MCF 10A (cell line): ENCODE results near the gene PKD1. TPM values are rescaled to one million over a fixed set of nuclear protein-coding genes. Genes with fewer than 3 reads are reported as not detected.
A peak's percentile ranks its signal among the peaks of the same experiment; 100 is the strongest.
"Not testable (repeated sequence)": the region's sequence is repeated elsewhere in the genome, so short reads cannot be mapped to it uniquely, and the experiment has no call there.

Experiments used
- BruUV-seq: library from RNA; stranded (reverse); fragments of 400-500 nt; replicated peaks from 2 replicates; lab custom pipeline; 2021; lab: Mats Ljungman, UMichigan
- CTCF ChIA-PET: fragments of 300-600 bp; sonication (Branson Sonifier 250); formaldehyde crosslinking; extraction: SDS; loops from one replicate; lab custom pipeline; 2021; ENCODE audit warnings: antibody characterized with exemption, inconsistent platforms; lab: Yijun Ruan, JAX
- POLR2A ChIA-PET: fragments of 300-600, 350-650 bp; sonication (Branson Sonifier 250); formaldehyde crosslinking; extraction: SDS; loops from one replicate; lab custom pipeline; 2020; ENCODE audit warnings: antibody characterized with exemption, inconsistent platforms; lab: Yijun Ruan, JAX
- DNase-seq: peaks from one replicate; pipeline ENCODE4 v3.0.0-alpha.2; 2018; ENCODE audit not compliant: unreplicated experiment
- H3K27ac Mint-ChIP-seq: one replicate; pipeline ENCODE4 v1.8.0; 2022; ENCODE audit warnings: mild to moderate bottlenecking, low read depth, mixed read lengths; ENCODE audit not compliant: unreplicated experiment
- H3K27me3 Mint-ChIP-seq: one replicate; pipeline ENCODE4 v1.8.0; 2022; ENCODE audit warnings: mixed read lengths; ENCODE audit not compliant: insufficient read depth, unreplicated experiment
- H3K36me3 Mint-ChIP-seq: one replicate; pipeline ENCODE4 v1.8.0; 2022; ENCODE audit warnings: mild to moderate bottlenecking, moderate library complexity, mixed read lengths; ENCODE audit not compliant: insufficient read depth, unreplicated experiment
- H3K4me1 Mint-ChIP-seq: one replicate; pipeline ENCODE4 v1.8.0; 2022; ENCODE audit warnings: mixed read lengths; ENCODE audit not compliant: insufficient read depth, unreplicated experiment
- H3K4me3 Mint-ChIP-seq: one replicate; pipeline ENCODE4 v1.8.0; 2022; ENCODE audit warnings: mild to moderate bottlenecking, moderate library complexity, mixed read lengths; ENCODE audit not compliant: unreplicated experiment
- H3K9me3 Mint-ChIP-seq: one replicate; pipeline ENCODE4 v1.8.0; 2022; ENCODE audit warnings: mixed read lengths; ENCODE audit not compliant: unreplicated experiment
- intact Hi-C: fragments of 100-400 bp; cut with micrococcal nuclease; formaldehyde crosslinking; loops from 2 replicates; pipeline ENCODE4 v1.14.1; 2022
- total RNA-seq: library from RNA; stranded (reverse); gene quantifications from 2 replicates; pipeline ENCODE4 v1.2.3, GENCODE V29; 2022

The PKD1 gene
- total RNA-seq, 1 experiment from 2014 or later = 187 TPM

- H3K4me3 Mint-ChIP-seq = peak overlapping the region; percentile 70
- H3K27me3 Mint-ChIP-seq, CTCF ChIA-PET, H3K36me3 Mint-ChIP-seq, intact Hi-C loops, BruUV-seq, POLR2A ChIA-PET, H3K9me3 Mint-ChIP-seq: not testable (repeated sequence)
- peak; percentile 63 for DNase-seq
- peak overlapping the region; percentile 75 for H3K27ac Mint-ChIP-seq
- peaks cover 21% of the 10 kb centered on the region for H3K4me1 Mint-ChIP-seq
Measured at GRCh38 chr16:2129251-2129650, 6.4 kb downstream of the PKD1 start.

GRCh38 chr16:2127630-2128280 is 7.9 kb downstream of the PKD1 start:
- H3K4me3 Mint-ChIP-seq, POLR2A ChIA-PET, intact Hi-C loops, H3K36me3 Mint-ChIP-seq, H3K27me3 Mint-ChIP-seq, H3K9me3 Mint-ChIP-seq, BruUV-seq: not testable (repeated sequence)
- peak overlapping the region; percentile 75 for H3K27ac Mint-ChIP-seq
- peaks cover 21% of the 10 kb centered on the region for H3K4me1 Mint-ChIP-seq
- peak; percentile 64 for DNase-seq
- CTCF ChIA-PET = interaction anchor here (0.6 to 0.7 kb wide), 2 partner anchors 14 to 81 kb away, joined by 3 read pairs; no protein-coding TSS in a partner anchor

DNA sequence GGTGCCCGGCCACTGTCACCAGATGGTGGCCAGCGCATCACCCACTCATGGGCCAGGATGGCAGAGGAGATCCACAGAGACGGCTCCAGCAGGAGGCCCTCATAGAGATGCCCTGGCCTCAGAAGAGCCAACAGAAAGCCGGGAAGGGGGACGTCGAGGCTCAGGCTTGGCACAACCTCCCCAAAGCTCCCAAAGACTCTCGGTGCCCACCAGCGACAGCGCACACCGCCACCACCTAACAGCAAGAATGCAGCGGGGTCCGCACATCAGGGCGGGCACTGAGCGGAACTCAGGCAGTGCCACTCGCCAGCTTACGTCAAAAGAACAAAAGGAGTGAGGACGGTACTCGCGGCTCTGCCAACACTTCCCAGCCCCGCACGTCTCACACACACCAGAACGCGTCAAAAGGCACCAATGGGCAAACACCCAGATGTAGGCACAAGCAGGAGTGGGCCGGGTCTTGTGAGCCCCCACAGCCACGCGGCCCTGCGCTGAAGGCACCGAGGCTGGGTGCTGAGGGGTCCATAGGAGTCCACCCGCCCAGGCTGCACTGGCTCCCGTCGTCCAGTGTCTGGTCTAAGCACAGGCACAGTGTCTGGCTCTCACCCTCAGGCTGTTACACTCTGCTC is 8.7 kb downstream of the PKD1 start:
- ChIA-PET POLR2A (interaction anchor here (3.2 kb wide), 1 partner anchor 27 kb away, joined by 12 read pairs; the partner anchor contains the start of gene TRAF7), CTCF (interaction anchor here (0.6 to 0.7 kb wide), 4 partner anchors 9 to 80 kb away, joined by 3 to 5 read pairs (median 3); partner anchors contain the start of gene PKD1)
- H3K36me3 Mint-ChIP-seq, H3K4me3 Mint-ChIP-seq, H3K27me3 Mint-ChIP-seq, BruUV-seq, H3K9me3 Mint-ChIP-seq, intact Hi-C loops, DNase-seq: not testable (repeated sequence)
- H3K27ac Mint-ChIP-seq = peak overlapping the region; percentile 39
- peaks cover 21% of the 10 kb centered on the region for H3K4me1 Mint-ChIP-seq

DNA sequence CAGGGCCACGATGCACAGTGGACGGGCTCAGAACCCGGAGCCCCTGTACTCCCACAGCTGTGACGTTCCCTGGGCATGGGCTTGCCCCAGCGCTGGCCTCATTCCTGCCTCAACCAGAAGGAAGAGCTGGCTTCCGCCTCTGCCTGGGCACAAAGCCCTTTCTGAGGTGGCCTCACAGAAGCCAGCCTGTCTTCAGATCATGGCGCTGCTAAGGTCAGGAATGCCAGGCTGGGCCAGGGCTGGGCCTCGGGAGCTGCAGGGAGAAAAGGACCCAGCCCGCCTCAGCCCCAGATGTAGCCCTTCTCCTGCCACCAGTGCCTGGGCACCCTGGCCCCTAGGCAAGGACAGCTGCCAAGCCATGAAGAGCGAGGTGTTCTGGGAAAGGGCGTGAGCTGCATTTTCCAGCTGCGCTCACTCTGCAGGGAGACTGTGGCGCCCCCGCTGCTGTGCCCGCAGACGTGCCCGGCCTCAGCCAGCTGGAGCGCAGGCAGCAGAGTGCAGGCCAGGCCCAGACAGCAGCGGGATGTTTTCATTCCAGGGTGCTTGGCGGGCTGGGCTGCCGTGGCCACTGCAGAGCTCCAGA is 9.4 kb downstream of the PKD1 start:
- H3K4me3 Mint-ChIP-seq, H3K36me3 Mint-ChIP-seq, H3K27me3 Mint-ChIP-seq, H3K9me3 Mint-ChIP-seq, intact Hi-C loops, DNase-seq, BruUV-seq: not testable (repeated sequence)
- Mint-ChIP-seq H3K4me1 (peaks cover 21% of the 10 kb centered on the region), H3K27ac (peak overlapping the region; percentile 39)
- POLR2A ChIA-PET = interaction anchor here (0.8 to 3.2 kb wide), 2 partner anchors 28 to 118 kb away, joined by 3 to 12 read pairs; partner anchors contain the start of gene TRAF7
- CTCF ChIA-PET = interaction anchor here (0.6 kb wide), 2 partner anchors 10 to 32 kb away, joined by 3 to 5 read pairs; partner anchors contain the start of gene PKD1

DNA sequence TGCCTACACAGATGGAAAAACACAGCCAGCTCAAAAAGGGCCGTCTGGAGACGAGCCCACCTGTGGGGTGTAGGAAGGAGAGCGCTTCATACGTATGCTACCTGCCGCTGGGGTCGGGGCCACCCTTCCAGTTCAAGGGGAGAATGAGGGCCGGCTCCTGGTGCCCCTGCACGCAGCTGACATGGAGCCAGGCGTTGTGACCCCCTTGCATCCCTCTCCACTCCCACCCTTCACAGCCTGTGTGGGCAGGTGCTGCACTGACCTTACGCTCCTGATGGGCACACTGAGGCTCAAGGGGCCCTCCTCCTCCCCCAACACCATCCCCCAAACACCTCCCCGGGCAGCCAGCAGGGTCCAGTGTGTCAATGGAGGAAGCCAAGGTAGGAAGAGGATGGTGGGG is 10.1 kb downstream of the PKD1 start:
- H3K27me3 Mint-ChIP-seq, DNase-seq, H3K36me3 Mint-ChIP-seq, intact Hi-C loops, H3K9me3 Mint-ChIP-seq, BruUV-seq: not testable (repeated sequence)
- H3K27ac Mint-ChIP-seq = peak overlapping the region; percentile 39
- ChIA-PET CTCF (interaction anchor here (0.6 kb wide), 1 partner anchor 14 kb away, joined by 3 read pairs; no protein-coding TSS in a partner anchor), POLR2A (interaction anchor here (0.8 to 3.2 kb wide), 3 partner anchors 29 to 118 kb away, joined by 3 to 12 read pairs (median 7); partner anchors contain the start of gene TRAF7)
- peak overlapping the region; percentile 60 for H3K4me3 Mint-ChIP-seq
- peaks cover 26% of the 10 kb centered on the region for H3K4me1 Mint-ChIP-seq

DNA sequence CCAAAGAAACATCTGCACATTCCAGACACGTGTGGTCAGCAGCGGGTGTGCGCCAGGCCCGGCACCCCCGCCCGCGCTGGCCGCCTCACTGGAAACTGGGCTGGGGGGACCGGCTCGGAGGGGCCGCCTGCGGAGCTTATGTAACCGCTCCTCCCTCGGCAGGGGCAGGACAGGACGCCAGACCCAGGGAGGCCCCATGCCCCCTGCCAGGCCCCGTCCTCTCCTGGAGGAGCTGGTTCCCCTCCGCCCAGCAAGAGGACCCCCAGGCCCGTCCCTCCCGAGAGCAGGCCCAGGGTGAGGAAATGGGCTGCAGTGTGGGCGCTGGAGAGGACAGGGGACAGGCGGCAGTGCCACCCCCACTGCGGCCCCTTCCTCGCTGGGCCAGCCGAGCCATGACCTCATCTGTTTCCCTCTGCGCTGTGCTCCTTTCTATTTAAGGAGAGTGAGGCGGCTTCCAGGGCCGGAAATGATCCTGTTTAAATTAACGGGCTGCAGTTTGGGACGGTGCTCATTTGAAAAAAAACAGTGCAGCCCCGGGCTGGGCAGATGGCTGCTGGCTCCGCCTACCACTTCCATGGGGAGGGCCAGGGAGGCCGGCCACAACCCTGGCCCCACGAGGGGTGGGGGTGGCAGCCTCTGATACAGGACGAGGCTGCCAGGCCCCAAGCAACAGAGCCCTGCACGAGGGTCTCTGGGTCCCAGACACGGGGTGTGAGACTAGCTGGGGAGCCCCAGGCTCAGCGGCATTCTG is 10.8 kb downstream of the PKD1 start:
- peak; percentile 75 for DNase-seq
- POLR2A ChIA-PET = interaction anchor here (1.1 to 3.2 kb wide), 3 partner anchors 29 to 117 kb away, joined by 5 to 12 read pairs (median 7); partner anchors contain the start of gene TRAF7
- H3K4me3 Mint-ChIP-seq = peak overlapping the region; percentile 60

GRCh38 chr16:2124377-2124693 is 11.4 kb downstream of the PKD1 start:
- Mint-ChIP-seq H3K4me1 (peaks cover 31% of the 10 kb centered on the region), H3K27ac (peak overlapping the region; percentile 79), H3K4me3 (peak overlapping the region; percentile 60)
- intact Hi-C loops, H3K9me3 Mint-ChIP-seq, BruUV-seq, H3K36me3 Mint-ChIP-seq, H3K27me3 Mint-ChIP-seq: not testable (repeated sequence)
- ChIA-PET POLR2A (interaction anchor here (1.1 to 3.2 kb wide), 3 partner anchors 30 to 116 kb away, joined by 5 to 12 read pairs (median 7); partner anchors contain the start of gene TRAF7), CTCF (interaction anchor here (0.7 to 1.0 kb wide), 2 partner anchors 16 to 112 kb away, joined by 3 read pairs; no protein-coding TSS in a partner anchor)
- DNase-seq = peak; percentile 32

More for the DNA sequence above, 10.8 kb downstream of the PKD1 start:
- TSS peak; percentile 82 for BruUV-seq
- CTCF ChIA-PET = interaction anchor here (0.6 to 1.0 kb wide), 4 partner anchors 15 to 113 kb away, joined by 3 read pairs; no protein-coding TSS in a partner anchor
- H3K9me3 Mint-ChIP-seq, H3K36me3 Mint-ChIP-seq, H3K27me3 Mint-ChIP-seq, intact Hi-C loops: not testable (repeated sequence)
- Mint-ChIP-seq H3K4me1 (peaks cover 31% of the 10 kb centered on the region), H3K27ac (peak overlapping the region; percentile 79)
